H1 (cell line): ENCODE data around the gene DGAT2. TPM values are rescaled to one million over a fixed set of nuclear protein-coding genes. Genes with fewer than 3 reads are reported as not detected.

Experiments used
- KDM4A ChIP-seq: IDR thresholded peaks from one replicate; pipeline ENCODE4 v1.7.1; 2012; ENCODE audit warnings: low read depth, mild to moderate bottlenecking, moderate library complexity, low read length, inconsistent platforms; ENCODE audit not compliant: severe bottlenecking
- polyA plus RNA-seq, 7 experiments: library from polyadenylated mRNA; depleted of rRNA in 3 of 7; stranded (reverse) in 5 of 7; unstranded in 2 of 7; fragments of >200 nt in 5 of 7; fragments of 200-250 nt in 2 of 7; gene quantifications; 1 replicate in 5 of 7; 2 replicates in 1 of 7; 4 replicates in 1 of 7; pipeline versions ENCODE4 v1.2.1 to v1.2.3, GENCODE V29; 2011 to 2013; ENCODE audit warnings: missing spikeins in 2 of 7, mixed read lengths in 2 of 7
- total RNA-seq: library from RNA; stranded (reverse); fragmentation: NEBNext Ultra II Directional; extraction: Animal tissue kit (Norgen Biotek cat#: 25700); gene quantifications from 2 replicates; pipeline ENCODE4 v1.2.1, GENCODE V29; 2021

The DGAT2 gene
- total and polyA plus RNA-seq, 2 of the 8 experiments (the other 6 are each of a cell fraction or from before 2014, with no cell fraction given): 3.2 to 5.9 TPM

DNA sequence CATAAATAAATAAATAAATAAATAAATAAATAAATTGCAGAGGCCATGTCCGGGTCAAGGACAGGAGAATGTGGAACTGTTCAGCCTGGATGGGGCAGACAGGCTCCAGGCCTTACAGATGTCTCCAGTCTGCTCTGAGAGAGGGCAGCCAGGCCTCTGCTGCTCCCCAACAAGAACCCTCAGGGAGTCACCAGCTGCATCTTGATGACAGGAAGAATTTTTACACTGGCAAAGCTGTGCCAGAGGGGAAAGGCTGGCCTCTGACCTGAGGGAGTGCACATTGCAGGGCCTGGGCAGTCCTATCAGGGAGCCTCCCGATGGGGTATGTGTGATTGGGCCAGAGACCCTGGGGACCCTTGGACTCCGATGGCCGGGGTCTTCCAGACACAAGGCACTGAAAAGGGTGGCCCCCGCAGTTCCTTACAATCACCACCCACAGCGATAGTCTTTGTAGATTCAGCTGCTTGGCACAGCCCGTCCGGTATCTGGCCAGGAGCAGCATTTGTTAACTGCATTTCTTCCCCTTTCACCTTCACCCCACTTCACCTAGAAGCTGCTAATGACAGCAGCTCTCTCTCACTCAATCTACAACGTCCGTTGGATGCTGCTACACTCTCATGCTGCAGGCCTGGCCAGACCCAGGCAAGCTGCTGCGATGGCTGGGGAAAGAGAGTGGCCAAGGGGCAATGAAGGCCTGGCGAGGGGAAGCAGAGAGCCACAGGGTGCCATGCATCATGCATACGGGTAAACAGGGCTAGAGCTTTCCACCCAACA lies 42.8 kb upstream of the DGAT2 start (continued):
- no peak for TF ChIP-seq KDM4A
